Measurements from ENCODE around the gene URB2. TPM values are rescaled to one million over a fixed set of nuclear protein-coding genes. Genes with fewer than 3 reads are reported as not detected.

Gene URB2
- total and polyA plus RNA-seq, 2 donors (not counting 1 experiment from before 2014, with no cell fraction given), result 5.4 to 9.6 TPM

DNA sequence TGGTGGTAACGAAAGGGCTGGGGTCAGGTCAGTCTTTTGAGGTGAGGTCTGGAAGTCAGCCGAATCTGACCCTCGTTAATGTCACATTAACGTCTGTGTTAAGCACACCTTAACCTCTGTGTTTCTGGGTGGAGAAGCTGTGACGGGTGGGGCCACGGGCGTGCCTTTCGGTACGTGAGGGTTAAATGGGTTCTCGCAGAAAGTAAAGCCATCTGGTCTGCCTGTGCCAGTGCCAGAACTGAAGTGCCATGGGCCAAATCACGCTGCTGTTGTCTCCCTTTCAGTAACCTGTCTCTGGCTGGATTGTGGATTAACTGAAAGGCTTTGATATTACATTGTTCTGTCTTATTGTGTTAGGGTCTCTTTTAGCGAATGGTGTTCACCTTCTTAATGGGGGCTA lies 14.4 kb downstream of the URB2 start:
- Histone ChIP-seq H3K4me3 (ENCODE audit: control extremely low read depth in 1 of 5, extremely low read depth in 1 of 5, insufficient read depth in 1 of 5, low read depth in 2 of 5, low read length in 4 of 5) (no peak overlapping the region), H3K4me2 (replicated peaks; ENCODE audit: low read depth, low read length, poor library complexity, severe bottlenecking) (no peak overlapping the region), H3K4me1 (ENCODE audit: control insufficient read depth in 2 of 2, insufficient read depth in 2 of 2, low read length in 2 of 2) (peaks cover 8 to 11% of the 10 kb centered on the region in 2 donors), H3K79me2 (ENCODE audit: control insufficient read depth, insufficient read depth, low read length) (peaks cover 34% of the 10 kb centered on the region), H4K20me1 (ENCODE audit: control insufficient read depth, insufficient read depth, low read length, poor library complexity, severe bottlenecking) (peaks cover 15% of the 10 kb centered on the region), H3K27ac (ENCODE audit: low read length in 2 of 2) (no peak overlapping the region), H3K9ac (ENCODE audit: low read length) (no peak overlapping the region), H3K36me3 (replicated peaks in 1 of 2; ENCODE audit: control extremely low read depth in 1 of 2, control insufficient read depth in 1 of 2, extremely low read depth in 1 of 2, insufficient read depth in 2 of 2, low read length in 1 of 2) (peaks cover 1 to 38% of the 10 kb centered on the region in 2 experiments), H2AFZ (ENCODE audit: insufficient read depth, low read depth, low read length, poor library complexity, severe bottlenecking) (no peak overlapping the region), H3K9me3 (ENCODE audit: control extremely low read depth in 1 of 3, control insufficient read depth in 2 of 3, insufficient read depth in 1 of 3, low read length in 2 of 3) (no peaks in the 10 kb centered on the region), H3K27me3 (replicated peaks in 1 of 4; ENCODE audit: control extremely low read depth in 1 of 4, control insufficient read depth in 3 of 4, insufficient read depth in 4 of 4, low read length in 3 of 4) (no peaks in the 10 kb centered on the region)
- intact Hi-C loops (cut with micrococcal nuclease), result no loop called here
- Mint-ChIP-seq H3K9me3 (ENCODE audit: insufficient read depth) (no peaks in the 10 kb centered on the region), H3K4me1 (peaks cover 16% of the 10 kb centered on the region), H3K27me3 (no peaks in the 10 kb centered on the region), H3K4me3 (no peak overlapping the region), H3K27ac (no peak overlapping the region)
- DNase-seq (no peak), ATAC-seq (ENCODE audit: low read depth) (no peak)
- no peak for TF ChIP-seq EZH2 (IDR thresholded peaks at IDR 0.05; ENCODE audit: borderline replicate concordance, insufficient read depth, low read depth, low read length, poor library complexity, severe bottlenecking)
- TF ChIP-seq, protein P1, sequence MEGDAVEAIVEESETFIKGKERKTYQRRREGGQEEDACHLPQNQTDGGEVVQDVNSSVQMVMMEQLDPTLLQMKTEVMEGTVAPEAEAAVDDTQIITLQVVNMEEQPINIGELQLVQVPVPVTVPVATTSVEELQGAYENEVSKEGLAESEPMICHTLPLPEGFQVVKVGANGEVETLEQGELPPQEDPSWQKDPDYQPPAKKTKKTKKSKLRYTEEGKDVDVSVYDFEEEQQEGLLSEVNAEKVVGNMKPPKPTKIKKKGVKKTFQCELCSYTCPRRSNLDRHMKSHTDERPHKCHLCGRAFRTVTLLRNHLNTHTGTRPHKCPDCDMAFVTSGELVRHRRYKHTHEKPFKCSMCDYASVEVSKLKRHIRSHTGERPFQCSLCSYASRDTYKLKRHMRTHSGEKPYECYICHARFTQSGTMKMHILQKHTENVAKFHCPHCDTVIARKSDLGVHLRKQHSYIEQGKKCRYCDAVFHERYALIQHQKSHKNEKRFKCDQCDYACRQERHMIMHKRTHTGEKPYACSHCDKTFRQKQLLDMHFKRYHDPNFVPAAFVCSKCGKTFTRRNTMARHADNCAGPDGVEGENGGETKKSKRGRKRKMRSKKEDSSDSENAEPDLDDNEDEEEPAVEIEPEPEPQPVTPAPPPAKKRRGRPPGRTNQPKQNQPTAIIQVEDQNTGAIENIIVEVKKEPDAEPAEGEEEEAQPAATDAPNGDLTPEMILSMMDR (IDR thresholded peaks at IDR 0.05), result no peak
- POLR2A ChIA-PET, result no interaction called here
- 99% methylated on average over 10 of the region's 12 CpGs for WGBS (ENCODE audit: insufficient coverage)
- CTCF ChIA-PET, result interaction anchor here (0.8 kb wide), 1 partner anchor 21 kb away, joined by 3 read pairs; no protein-coding TSS in a partner anchor

DNA sequence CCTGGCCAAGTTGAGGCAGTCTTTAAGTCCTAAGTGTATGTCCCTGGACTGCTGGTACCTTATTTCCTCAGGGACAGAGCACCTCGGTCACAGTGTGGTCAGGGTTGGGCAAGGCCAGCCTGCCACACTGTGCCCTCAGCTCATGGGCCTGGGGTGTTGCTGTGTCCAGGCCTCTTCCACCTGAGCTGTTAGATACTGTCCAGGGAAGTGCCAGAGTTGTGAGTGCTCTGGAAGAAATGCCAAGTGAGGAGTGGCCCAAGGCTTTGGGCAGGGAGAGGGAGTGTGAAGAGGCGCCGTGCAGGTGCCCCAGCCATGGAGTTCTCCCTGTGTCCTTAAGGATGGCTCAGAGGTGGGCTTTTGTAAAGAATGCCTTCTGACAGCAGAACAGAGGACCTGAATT lies 15.3 kb downstream of the URB2 start:
- peaks cover 16% of the 10 kb centered on the region for H3K4me1 Mint-ChIP-seq
- Histone ChIP-seq H4K20me1 (ENCODE audit: control insufficient read depth, insufficient read depth, low read length, poor library complexity, severe bottlenecking) (peaks cover 15% of the 10 kb centered on the region), H3K4me3 (ENCODE audit: control extremely low read depth in 1 of 5, extremely low read depth in 1 of 5, insufficient read depth in 1 of 5, low read depth in 2 of 5, low read length in 4 of 5) (no peak overlapping the region), H3K4me2 (replicated peaks; ENCODE audit: low read depth, low read length, poor library complexity, severe bottlenecking) (no peak overlapping the region), H3K79me2 (ENCODE audit: control insufficient read depth, insufficient read depth, low read length) (peaks cover 27% of the 10 kb centered on the region), H3K36me3 (replicated peaks in 1 of 2; ENCODE audit: control extremely low read depth in 1 of 2, control insufficient read depth in 1 of 2, extremely low read depth in 1 of 2, insufficient read depth in 2 of 2, low read length in 1 of 2) (peaks cover 1 to 38% of the 10 kb centered on the region in 2 experiments), H3K27me3 (replicated peaks in 1 of 4; ENCODE audit: control extremely low read depth in 1 of 4, control insufficient read depth in 3 of 4, insufficient read depth in 4 of 4, low read length in 3 of 4) (no peaks in the 10 kb centered on the region), H3K4me1 (ENCODE audit: control insufficient read depth in 2 of 2, insufficient read depth in 2 of 2, low read length in 2 of 2) (peaks cover 8 to 11% of the 10 kb centered on the region in 2 donors), H2AFZ (ENCODE audit: insufficient read depth, low read depth, low read length, poor library complexity, severe bottlenecking) (no peak overlapping the region), H3K9me3 (ENCODE audit: control extremely low read depth in 1 of 3, control insufficient read depth in 2 of 3, insufficient read depth in 1 of 3, low read length in 2 of 3) (no peaks in the 10 kb centered on the region), H3K9ac (ENCODE audit: low read length) (no peak overlapping the region), H3K27ac (ENCODE audit: low read length in 2 of 2) (no peak overlapping the region)
- H3K27me3 Mint-ChIP-seq, result no peaks in the 10 kb centered on the region
- ChIA-PET POLR2A (no interaction called here), CTCF (no interaction called here)
- no peak for TF ChIP-seq EZH2 (IDR thresholded peaks at IDR 0.05; ENCODE audit: borderline replicate concordance, insufficient read depth, low read depth, low read length, poor library complexity, severe bottlenecking)
- TF ChIP-seq, protein P1 (IDR thresholded peaks at IDR 0.05), result no peak
- no peaks in the 10 kb centered on the region for H3K9me3 Mint-ChIP-seq (ENCODE audit: insufficient read depth)
- ATAC-seq (ENCODE audit: low read depth) (no peak), DNase-seq (no peak)
- no peak overlapping the region for H3K27ac Mint-ChIP-seq
- H3K4me3 Mint-ChIP-seq, result no peak overlapping the region
- intact Hi-C loops (cut with micrococcal nuclease), result no loop called here
- WGBS (ENCODE audit: insufficient coverage), result 97% methylated on average over 3 of the region's 3 CpGs
